GM21786 (cell line): ENCODE data around the gene BPIFA3.
"Not testable (repeated sequence)": the region's sequence is repeated elsewhere in the genome, so short reads cannot be mapped to it uniquely, and the experiment has no call there.

ENCODE experiments used
- ATAC-seq: cut with Tn5 transposase; IDR thresholded peaks from one replicate; pipeline ENCODE4 v1.9.1; 2021; ENCODE audit not compliant: unreplicated experiment

BPIFA3 gene

DNA sequence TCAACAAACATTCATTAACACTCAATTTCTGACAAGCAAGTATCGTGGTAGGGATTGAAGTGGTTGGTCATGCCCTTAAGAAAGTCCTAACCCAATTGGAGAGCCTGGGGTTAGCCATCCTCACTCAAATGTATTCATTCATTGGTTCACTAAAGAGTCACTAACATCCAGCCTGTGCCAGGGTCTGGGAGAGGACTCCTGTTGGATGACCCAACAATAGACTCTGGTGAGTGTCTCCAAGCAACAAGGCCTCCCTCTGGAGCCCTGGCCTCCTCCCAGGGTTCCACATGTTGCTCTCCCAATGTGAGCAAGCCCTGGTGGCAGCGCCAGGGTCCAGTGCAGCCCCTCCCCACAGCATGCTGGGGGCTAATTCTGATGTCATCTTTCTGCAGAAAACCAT, at the start of gene BPIFA3:
BPIFA3 (plus strand) TSS at position 301 of the 400 bp plus-strand sequence. CDS start 185 bp downstream, outside the sequence.
- ATAC-seq: no peak

DNA sequence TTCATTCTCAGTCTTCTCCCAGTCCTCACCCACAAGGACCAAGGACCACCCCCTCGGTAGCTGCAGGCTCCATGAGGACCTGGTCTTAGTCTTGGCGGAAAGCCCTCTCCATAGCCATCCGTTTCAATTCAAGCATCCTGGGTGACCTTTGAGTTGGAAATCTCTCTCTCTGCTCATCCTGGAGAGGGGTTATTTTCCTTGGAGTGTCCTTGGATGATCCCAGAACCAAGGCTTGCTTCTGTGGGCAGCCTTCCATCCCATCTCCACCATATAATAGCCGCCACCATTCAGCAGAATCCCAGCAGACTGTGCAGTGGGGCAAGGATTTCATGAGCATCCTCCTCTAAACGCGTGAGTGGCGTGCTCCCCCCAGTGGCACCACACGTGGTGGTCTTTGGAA, 49.3 kb upstream of the BPIFA3 start, which contains the start of gene BPIFA2:
BPIFA2 (plus strand) TSS at position 301 of the 400 bp plus-strand sequence. CDS start 987 bp downstream, outside the sequence.
- ATAC-seq: no peak

DNA sequence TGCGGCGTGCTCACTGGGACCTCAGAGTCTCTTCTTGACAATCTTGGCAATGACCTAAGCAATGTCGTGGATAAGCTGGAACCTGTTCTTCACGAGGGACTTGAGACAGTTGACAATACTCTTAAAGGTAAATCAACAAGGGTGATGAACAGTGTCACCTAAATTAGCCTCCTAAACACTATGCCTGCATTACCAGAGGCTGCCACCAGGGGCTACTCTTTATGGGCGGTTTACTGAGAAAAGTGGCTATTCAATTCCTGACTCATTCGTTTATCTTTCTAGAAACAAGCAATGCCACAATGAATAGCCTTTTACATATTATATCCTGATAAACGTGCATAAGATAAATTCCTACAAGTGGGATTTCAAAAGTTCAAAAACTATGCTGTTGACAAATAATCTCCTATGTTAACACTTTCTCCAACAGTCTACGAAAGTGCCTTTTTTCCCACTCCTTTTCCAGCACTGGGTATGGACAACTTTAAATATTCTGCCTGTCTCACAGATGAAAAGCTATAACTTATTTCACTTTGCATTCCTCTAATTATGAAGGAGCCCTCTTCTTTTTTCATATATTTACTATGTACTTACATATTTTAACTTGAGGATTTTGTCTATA, 47.9 kb upstream of the BPIFA3 start:
- no peak for ATAC-seq

DNA sequence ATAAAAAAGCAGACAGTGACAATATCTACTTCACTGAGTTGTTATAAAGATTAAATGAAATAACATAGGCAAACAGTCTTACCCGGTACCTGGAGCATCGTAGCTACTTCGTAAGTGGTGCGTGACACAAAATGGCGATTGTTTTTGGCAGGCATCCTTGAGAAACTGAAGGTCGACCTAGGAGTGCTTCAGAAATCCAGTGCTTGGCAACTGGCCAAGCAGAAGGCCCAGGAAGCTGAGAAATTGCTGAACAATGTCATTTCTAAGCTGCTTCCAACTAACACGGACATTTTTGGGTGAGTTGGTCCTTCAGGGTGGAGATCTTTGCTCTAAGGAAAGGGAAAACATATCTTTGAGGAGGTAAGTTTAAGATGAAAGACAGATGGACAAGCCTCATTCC, 44.4 kb upstream of the BPIFA3 start:
- ATAC-seq: no peak

DNA sequence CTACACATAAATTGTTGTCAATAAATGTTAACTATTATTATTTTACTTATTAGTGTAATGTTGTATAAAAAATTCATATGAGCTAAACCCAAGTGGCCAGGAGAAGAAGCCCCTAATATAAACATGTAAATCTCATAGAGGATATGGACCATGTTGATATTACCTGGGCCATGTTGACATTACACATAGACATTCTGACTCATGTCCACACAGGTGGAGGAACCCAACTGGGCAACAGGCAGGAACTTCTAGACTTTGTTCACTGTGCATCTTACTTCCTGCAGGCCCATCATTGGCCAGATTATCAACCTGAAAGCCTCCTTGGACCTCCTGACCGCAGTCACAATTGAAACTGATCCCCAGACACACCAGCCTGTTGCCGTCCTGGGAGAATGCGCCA, 42.0 kb upstream of the BPIFA3 start:
- no peak for ATAC-seq

DNA sequence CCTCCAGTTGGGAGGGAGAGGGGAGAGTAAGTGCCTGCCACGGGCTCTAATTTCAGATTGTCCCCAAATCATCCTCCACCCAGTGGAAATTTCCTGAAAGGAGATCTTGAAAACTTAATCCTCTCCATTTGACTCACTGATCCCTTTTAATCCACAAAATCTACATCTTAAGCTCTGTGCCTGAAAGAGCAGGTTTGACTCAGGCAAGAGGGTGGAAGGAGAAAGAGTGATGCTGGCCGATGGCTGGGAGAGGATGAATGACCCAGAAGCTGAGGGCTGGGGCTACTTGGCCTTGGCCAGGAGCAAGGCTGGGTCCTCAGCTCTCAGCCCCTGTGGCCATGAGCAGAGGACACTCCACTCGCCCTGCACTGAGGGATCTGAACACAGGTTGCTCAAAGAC, 41.1 kb upstream of the BPIFA3 start:
- no peak for ATAC-seq

DNA sequence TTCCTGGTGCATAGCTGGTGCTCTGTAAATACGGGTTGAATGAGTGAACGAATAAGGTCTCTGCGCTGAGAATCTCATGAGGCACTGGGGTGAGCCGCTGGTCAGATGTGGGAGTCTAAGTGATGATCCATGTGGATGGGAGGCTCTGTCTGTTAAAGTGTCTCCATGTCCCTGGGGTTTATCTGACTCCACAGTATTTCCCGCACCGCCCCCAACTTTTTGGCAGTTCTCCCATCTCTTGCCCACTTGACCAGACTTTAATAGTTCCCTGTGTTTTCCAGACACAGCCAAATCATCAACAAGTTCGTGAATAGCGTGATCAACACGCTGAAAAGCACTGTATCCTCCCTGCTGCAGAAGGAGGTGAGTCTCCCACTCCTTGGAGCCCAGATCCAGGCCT, 39.3 kb upstream of the BPIFA3 start:
- ATAC-seq: no peak

DNA sequence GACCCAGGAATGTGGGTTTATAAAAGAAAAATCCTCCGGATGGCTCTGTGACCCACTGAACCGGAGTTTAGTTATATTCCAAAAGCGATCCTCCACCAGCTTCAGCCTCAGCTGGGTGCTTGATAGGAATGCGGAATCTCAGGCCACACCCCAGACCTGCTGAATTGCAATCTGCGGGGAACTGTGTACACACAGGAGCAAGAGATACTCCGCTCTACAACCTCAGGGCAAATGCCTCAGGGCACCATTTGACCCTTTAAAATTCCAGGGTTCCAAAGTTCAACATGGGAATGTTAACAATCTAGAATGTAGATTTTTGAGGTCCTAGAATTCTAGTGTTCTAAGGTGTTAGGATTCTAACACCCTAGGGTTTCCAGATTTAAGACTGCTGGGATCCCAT, 38.4 kb upstream of the BPIFA3 start:
- no peak for ATAC-seq

DNA sequence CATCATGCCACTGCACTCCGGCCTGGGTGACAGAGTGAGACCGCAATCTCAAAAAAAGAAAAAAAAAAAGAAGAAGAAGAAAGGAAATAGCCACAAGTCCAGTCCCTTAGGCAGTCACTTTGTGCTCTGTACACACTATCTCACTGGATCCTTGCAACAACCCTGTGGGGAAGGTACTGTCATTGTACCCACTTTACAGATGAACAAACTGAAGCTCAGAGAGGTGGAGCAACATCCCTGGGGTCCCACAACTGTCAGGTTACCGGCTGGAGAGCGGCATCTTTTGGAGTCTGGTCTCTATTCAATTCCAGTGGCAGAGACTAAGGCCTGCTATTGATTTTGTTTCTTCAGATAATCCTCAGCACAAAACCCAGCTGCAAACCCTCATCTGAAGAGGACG, 37.0 kb upstream of the BPIFA3 start:
- ATAC-seq: no peak

DNA sequence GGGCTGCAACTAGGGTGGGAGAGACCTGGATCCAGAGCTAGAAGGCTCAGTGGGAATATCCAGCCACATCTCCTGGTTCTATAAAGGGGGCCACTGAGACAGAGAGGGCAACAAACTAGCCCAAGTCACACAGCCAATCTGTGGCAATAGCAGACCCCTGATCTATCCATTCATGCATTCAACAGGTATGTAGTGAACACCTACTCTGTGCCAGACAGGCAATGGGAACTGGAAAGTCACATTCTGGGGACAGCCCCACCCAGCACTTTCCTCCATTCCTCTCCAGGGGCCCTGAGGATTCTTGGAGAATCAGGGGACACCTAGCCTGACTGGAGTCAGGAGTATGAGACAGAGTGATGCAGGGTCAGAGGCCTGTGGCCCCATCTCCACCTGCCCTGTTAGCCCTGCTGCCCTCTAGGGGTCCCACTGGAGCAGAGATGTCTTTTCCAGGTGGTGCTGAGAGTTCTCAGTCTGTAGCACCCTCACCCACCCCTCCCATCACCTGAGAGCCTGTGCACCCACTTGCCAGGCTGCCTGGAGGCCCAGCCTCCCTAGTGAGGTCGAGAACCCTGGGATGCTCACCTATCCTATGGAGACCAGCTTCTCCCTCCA, 35.6 kb upstream of the BPIFA3 start:
- ATAC-seq: no peak

DNA sequence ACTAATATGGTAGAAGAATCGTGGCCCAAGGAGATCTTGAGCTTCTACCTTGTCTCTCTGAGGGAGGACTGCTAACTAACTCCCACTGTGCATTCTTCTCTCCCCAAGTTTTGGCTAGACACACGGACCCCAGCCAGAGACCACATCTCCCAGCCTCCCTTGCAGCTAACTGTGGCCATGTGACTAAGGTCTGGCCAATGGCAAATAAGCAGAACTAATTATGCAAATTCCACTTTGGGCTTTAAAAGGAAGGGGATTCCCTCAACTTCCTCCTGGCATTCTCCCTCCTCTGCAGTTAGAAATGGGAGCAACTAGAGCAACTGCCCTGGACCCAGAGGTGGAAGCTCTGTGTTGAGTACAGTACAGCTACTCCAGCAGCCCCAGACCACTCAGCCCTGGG, 33.8 kb upstream of the BPIFA3 start:
- no peak for ATAC-seq

DNA sequence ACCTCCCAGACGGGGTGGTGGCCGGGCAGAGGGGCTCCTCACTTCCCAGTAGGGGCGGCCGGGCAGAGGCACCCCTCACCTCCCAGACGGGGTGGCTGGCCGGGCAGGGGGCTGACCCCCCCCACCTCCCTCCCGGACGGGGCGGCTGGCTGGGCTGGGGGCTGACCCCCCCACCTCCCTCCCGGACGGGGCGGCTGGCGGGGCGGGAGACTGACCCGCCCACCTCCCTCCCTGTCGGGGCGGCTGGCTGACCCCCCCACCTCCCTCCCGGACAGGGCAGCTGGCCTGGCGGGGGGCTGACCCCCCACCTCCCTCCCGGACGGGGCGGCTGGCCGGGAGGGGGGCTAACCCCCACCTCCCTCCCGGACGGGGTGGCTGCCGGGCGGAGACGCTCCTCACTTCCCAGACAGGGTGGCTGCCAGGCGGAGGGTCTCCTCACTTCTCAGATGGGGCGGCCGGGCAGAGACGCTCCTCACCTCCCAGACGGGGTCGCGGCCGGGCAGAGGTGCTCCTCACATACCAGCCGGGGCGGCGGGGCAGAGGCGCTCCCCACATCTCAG, 32.0 kb upstream of the BPIFA3 start:
- ATAC-seq: not testable (repeated sequence)

DNA sequence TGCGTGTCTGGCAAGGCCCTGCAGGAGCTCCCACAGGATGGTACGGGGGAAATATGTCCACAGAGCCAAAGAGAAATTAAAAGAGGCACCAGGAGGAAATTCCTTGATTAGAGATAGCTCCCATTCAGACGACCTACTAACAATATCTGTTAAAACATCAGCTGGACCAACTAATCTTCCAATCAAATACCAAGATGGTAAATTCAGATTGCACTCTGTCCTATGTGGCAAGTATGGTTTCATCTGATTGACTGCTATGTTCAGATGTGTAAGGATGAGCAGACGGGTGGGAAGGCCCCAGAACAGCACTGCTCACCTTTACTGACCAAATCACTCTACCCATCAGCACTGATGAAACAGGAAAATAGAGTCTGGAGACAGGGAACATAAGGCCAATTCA, 29.7 kb upstream of the BPIFA3 start:
- ATAC-seq: no peak

DNA sequence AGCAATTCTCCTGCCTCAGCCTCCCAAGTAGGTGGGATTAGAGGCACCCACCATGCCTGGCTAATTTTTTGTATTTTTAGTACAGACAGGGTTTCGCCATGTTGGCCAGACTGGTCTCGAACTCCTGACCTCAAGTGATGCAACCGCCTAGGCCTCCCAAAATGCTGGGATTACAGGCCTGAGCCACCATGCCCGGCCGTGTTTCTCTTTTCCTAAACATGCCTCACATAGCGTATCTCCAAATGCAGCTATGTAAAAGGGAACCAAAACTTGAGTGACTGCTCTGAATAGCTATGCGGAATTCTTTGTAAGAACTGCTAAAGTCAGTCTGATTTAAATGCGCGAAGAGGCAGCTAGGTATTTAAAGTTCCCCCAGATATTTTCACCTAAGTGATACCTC, 28.7 kb upstream of the BPIFA3 start:
- ATAC-seq: no peak

DNA sequence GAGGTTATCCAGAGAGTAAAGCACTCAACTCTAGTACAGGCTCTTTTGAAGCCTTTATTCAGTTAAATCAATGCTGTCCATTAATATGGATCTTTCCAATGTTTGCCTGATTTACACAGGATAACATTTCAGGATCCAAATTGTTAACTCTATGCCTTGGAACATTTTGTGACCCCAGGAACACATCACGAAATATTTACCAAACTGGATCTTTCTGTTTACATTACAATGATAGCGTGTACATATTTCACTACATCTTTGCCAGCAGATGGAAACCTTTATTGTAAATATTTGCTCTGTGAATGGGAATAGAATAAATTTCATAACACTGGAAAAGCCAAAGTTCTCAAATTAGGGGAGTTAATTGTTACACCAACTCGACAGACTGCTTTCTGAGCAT, 25.7 kb upstream of the BPIFA3 start:
- ATAC-seq: no peak

DNA sequence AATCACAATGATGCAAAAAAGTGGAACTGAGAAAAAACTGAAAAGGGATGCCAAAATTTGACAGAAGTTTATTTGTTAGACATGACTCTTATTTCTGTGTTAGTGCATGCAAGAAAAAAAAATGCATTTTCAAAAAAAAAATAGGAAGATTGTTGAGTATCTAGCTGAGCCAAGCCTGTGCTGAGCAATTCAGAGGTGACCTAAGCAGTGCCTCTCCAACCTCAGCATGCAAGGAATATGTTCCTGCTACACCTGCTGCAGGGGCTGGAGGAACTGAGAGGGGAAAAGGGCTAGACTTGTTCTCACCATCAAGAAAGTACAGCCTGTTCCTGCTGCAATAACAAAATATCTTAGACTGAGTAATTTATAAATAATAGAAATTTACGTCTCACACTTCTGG, 25.2 kb upstream of the BPIFA3 start:
- no peak for ATAC-seq

DNA sequence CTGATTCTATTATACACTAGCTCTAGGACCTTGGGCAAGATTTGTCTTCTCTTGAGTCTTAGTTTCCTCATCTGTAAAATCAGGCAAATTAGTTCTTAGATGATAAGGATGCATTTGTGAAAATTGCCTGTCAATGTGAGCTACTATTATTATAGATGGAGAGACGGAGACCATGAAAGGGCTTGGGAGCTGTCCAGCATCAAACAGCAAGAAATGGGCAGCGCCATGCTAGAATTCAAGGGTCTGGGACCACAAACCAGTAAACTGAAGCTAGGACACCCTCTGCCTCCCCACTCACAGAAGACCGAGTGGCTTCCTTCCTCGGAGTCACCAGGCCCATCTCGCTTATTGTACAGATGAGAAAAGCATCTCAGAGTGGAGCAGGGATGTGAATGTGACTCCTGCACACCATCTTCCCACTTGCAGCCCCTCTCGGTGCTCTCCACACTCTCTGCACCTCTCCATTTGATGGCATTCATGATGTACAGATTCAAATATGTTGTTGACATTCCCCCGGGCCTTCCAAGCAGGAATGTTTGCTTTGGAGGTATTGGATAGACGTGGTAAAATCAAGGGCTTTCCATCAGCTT, 24.1 kb upstream of the BPIFA3 start:
- ATAC-seq: no peak

DNA sequence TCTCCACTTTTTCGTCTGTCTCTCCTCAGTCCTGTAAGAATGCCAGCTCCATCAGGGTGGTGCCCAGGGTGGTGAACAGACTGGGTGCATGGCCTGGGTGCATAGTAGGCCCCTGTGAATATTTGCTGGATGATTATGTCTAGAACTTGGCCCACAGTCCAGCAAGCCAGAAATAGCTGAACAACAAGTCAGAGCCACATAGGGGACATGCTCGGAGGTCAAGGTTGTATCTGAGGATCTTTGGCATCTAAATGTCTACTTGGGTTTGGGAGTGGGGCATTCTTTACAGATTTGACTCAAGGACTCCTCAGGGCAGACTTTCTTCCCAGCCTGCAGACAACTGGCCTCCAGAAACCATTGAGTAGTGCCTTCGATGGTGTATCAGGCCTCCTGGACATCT, 18.1 kb upstream of the BPIFA3 start:
- no peak for ATAC-seq

DNA sequence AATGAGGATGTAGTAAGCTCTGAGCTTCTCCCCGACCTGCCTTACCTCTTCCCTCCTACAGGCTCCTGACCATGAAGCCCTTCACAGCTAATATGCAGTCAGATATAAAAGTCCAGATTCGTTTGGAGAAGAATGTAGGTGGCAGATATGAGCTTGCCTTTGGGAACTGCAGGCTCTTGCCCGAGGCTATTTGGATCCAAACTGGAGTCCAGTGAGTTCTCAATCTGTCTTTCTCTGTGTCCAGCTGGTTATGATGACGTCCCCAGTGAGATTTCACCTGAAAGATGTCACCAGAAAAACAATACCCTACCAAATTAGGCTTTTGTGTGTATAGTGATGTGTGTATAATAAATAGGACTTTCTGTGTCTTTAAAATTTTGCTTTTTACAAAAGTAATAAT, 14.7 kb upstream of the BPIFA3 start:
- no peak for ATAC-seq

DNA sequence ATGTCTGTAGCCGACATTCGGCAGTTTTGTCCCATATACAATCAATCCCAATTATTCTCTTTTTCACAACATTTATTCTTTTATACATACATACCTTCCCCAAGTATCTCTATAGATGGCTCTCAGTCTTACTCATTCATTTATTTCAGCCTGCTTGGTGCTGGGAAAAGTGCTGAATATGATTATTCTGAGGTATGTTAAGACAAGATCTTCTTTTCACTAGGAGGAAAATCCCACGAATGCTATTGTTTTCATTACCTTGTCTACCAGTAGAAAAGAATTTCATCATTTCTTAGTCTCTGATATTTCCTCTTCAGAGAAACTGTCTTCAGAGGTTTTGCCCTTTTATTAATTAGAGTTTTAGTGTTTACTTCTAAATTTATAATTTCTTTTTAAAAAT, 13.7 kb upstream of the BPIFA3 start:
- ATAC-seq: no peak

DNA sequence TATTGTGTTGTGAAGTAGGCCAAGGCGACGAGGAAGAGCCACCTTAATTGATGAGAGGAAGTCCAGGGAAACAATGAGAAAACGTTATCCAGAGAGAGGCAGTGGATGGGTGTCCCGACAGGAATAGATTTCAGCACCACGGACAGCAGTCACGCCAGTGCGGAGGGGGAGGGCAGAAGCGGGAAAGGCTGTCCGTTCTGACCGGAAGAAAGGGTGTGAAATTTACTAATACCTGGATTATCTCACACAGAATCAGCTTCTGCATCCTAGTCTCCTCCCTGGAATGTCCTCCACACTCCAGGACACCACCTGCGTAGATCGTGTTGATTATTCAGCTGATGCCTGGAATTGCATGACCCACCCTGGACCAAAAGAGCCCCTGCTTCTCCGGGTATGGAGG, 7.4 kb upstream of the BPIFA3 start:
- no peak for ATAC-seq

DNA sequence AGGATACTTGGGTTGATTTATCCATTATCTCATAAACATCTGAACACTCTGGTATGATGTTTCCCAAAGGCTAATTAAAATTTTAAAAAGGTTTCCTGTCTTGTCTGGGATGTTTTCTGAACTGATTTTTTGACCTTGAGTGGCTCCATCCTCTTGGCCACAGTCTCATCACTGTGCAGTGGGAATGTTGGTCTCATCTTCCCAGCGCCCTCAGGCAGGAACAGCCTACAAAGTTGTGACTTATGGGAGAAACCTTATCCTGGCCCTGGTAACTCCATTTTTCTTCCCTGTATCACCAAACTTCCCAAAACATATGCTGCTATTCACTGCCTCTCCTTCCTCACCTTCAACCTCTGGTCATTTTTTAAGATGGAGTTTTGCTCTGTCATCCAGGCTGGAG, 6.8 kb upstream of the BPIFA3 start:
- no peak for ATAC-seq
